Stimulated activated CD4-positive, alpha-beta T cell treated with anti-CD3 and anti-CD28 coated beads, Interleukin-12 subunit alpha, Interleukin-12 subunit beta, amount 100 ng/mL, for 24 hours (primary cell): ENCODE data around the gene TMEM140.
"Not testable (repeated sequence)": the region's sequence is repeated elsewhere in the genome, so short reads cannot be mapped to it uniquely, and the experiment has no call there.

ENCODE experiments used
- DNase-seq, 2 experiments: peaks; one replicate each; pipeline ENCODE4 v3.0.0-alpha.2; 2020; ENCODE audit warnings: low read depth in 2 of 2

Gene TMEM140

GRCh38 chr7:135158874-135159273 is 11.0 kb downstream of the TMEM140 start:
- no peak for DNase-seq

GRCh38 chr7:135159359-135160085 is 11.7 kb downstream of the TMEM140 start:
- DNase-seq = no peak

- DNase-seq = no peak
These were observed 12.4 kb downstream of the TMEM140 start for GRCh38 chr7:135160098-135160857.

- DNase-seq = no peak
These were observed 13.2 kb downstream of the TMEM140 start for GRCh38 chr7:135160858-135161653.

GRCh38 chr7:135161669-135162068 is 13.8 kb downstream of the TMEM140 start:
- no peak for DNase-seq

- DNase-seq = no peak
These were observed 14.6 kb downstream of the TMEM140 start for GRCh38 chr7:135162382-135163001.

GRCh38 chr7:135164357-135165061 is 16.6 kb downstream of the TMEM140 start:
- no peak for DNase-seq

- DNase-seq = no peak
These were observed 18.0 kb downstream of the TMEM140 start for GRCh38 chr7:135165862-135166261.

- no peak for DNase-seq
These were observed 18.6 kb downstream of the TMEM140 start for GRCh38 chr7:135166338-135166990.

- DNase-seq = no peak
These were observed 19.6 kb downstream of the TMEM140 start for GRCh38 chr7:135167365-135167917.

GRCh38 chr7:135168001-135168400 is 20.1 kb downstream of the TMEM140 start:
- no peak for DNase-seq

- no peak for DNase-seq
These were observed 20.7 kb downstream of the TMEM140 start for GRCh38 chr7:135168489-135169140.

GRCh38 chr7:135169141-135169963 is 21.5 kb downstream of the TMEM140 start:
- DNase-seq = peak in 1 of 2 experiments; percentile 53

- no peak for DNase-seq
These were observed 22.0 kb downstream of the TMEM140 start for GRCh38 chr7:135169964-135170273.

GRCh38 chr7:135170274-135170997 is 22.6 kb downstream of the TMEM140 start, which contains the start of gene CYREN:
TSS of gene CYREN (minus strand) at chr7:135170707. CDS start at chr7:135168922, 1,785 bp downstream.
- peak; percentile 87 to 90 for DNase-seq

GRCh38 chr7:135170998-135171481 is 23.2 kb downstream of the TMEM140 start:
- not testable (repeated sequence) for DNase-seq

GRCh38 chr7:135171581-135172291 is 23.9 kb downstream of the TMEM140 start:
- DNase-seq = not testable (repeated sequence)
